ENCODE measurements around the gene SET. TPM values are rescaled to one million over a fixed set of nuclear protein-coding genes. Genes with fewer than 3 reads are reported as not detected.

Gene SET
- total and polyA plus RNA-seq, 2 donors (not counting 1 experiment from before 2014, with no cell fraction given): 54.9 to 309 TPM

DNA sequence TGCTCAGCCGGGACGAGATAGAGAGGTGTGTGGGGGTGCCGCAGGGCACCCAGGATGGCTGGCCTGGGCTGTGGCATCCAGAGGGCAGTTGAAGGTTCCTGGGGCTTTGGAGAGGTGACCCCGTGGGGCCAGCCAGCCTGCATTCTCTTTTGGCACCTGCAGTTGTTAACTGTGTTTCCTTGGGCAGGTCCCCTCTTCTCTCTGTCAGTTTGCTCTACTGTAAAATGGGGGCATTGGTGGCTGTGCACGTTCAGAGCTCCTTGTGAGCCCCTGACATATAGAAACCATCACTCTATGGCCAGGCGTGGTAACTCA lies 26.4 kb downstream of the SET start:
- Mint-ChIP-seq H3K4me1 (no peaks in the 10 kb centered on the region), H3K4me3 (no peak overlapping the region), H3K27ac (no peak overlapping the region), H3K9me3 (ENCODE audit: insufficient read depth) (no peaks in the 10 kb centered on the region), H3K27me3 (no peaks in the 10 kb centered on the region)
- WGBS (ENCODE audit: insufficient coverage): 90% methylated on average over 6 of the region's 6 CpGs
- Histone ChIP-seq H3K27me3 (replicated peaks in 1 of 4; ENCODE audit: control extremely low read depth in 1 of 4, control insufficient read depth in 3 of 4, insufficient read depth in 4 of 4, low read length in 3 of 4) (no peaks in the 10 kb centered on the region), H3K9me3 (ENCODE audit: control extremely low read depth in 1 of 3, control insufficient read depth in 2 of 3, insufficient read depth in 1 of 3, low read length in 2 of 3) (no peaks in the 10 kb centered on the region), H3K4me1 (ENCODE audit: control insufficient read depth in 2 of 2, insufficient read depth in 2 of 2, low read length in 2 of 2) (no peaks in the 10 kb centered on the region), H3K4me3 (ENCODE audit: control extremely low read depth in 1 of 5, extremely low read depth in 1 of 5, insufficient read depth in 1 of 5, low read depth in 2 of 5, low read length in 4 of 5) (no peak overlapping the region), H3K79me2 (ENCODE audit: control insufficient read depth, insufficient read depth, low read length) (no peaks in the 10 kb centered on the region), H4K20me1 (ENCODE audit: control insufficient read depth, insufficient read depth, low read length, poor library complexity, severe bottlenecking) (no peaks in the 10 kb centered on the region), H3K9ac (ENCODE audit: low read length) (no peak overlapping the region), H3K36me3 (replicated peaks in 1 of 2; ENCODE audit: control extremely low read depth in 1 of 2, control insufficient read depth in 1 of 2, extremely low read depth in 1 of 2, insufficient read depth in 2 of 2, low read length in 1 of 2) (no peaks in the 10 kb centered on the region), H2AFZ (ENCODE audit: insufficient read depth, low read depth, low read length, poor library complexity, severe bottlenecking) (no peak overlapping the region), H3K4me2 (replicated peaks; ENCODE audit: low read depth, low read length, poor library complexity, severe bottlenecking) (no peak overlapping the region), H3K27ac (ENCODE audit: low read length in 2 of 2) (no peak overlapping the region)
- TF ChIP-seq, protein P1, sequence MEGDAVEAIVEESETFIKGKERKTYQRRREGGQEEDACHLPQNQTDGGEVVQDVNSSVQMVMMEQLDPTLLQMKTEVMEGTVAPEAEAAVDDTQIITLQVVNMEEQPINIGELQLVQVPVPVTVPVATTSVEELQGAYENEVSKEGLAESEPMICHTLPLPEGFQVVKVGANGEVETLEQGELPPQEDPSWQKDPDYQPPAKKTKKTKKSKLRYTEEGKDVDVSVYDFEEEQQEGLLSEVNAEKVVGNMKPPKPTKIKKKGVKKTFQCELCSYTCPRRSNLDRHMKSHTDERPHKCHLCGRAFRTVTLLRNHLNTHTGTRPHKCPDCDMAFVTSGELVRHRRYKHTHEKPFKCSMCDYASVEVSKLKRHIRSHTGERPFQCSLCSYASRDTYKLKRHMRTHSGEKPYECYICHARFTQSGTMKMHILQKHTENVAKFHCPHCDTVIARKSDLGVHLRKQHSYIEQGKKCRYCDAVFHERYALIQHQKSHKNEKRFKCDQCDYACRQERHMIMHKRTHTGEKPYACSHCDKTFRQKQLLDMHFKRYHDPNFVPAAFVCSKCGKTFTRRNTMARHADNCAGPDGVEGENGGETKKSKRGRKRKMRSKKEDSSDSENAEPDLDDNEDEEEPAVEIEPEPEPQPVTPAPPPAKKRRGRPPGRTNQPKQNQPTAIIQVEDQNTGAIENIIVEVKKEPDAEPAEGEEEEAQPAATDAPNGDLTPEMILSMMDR (IDR thresholded peaks at IDR 0.05): no peak
- TF ChIP-seq EZH2 (IDR thresholded peaks at IDR 0.05; ENCODE audit: borderline replicate concordance, insufficient read depth, low read depth, low read length, poor library complexity, severe bottlenecking): no peak
- intact Hi-C loops (cut with micrococcal nuclease): no loop called here
- DNase-seq: no peak
- POLR2A ChIA-PET: no interaction called here
- CTCF ChIA-PET: no interaction called here
- no peak for ATAC-seq (ENCODE audit: low read depth)

GRCh38 chr9:128716581-128717254 lies 27.7 kb downstream of the SET start:
- Mint-ChIP-seq H3K27me3 (no peaks in the 10 kb centered on the region), H3K4me3 (no peak overlapping the region), H3K4me1 (no peaks in the 10 kb centered on the region), H3K9me3 (ENCODE audit: insufficient read depth) (no peaks in the 10 kb centered on the region), H3K27ac (no peak overlapping the region)
- Histone ChIP-seq H2AFZ (ENCODE audit: insufficient read depth, low read depth, low read length, poor library complexity, severe bottlenecking) (no peak overlapping the region), H3K4me3 (ENCODE audit: control extremely low read depth in 1 of 5, extremely low read depth in 1 of 5, insufficient read depth in 1 of 5, low read depth in 2 of 5, low read length in 4 of 5) (no peak overlapping the region), H3K27ac (ENCODE audit: low read length in 2 of 2) (no peak overlapping the region), H3K27me3 (replicated peaks in 1 of 4; ENCODE audit: control extremely low read depth in 1 of 4, control insufficient read depth in 3 of 4, insufficient read depth in 4 of 4, low read length in 3 of 4) (no peaks in the 10 kb centered on the region), H3K9me3 (ENCODE audit: control extremely low read depth in 1 of 3, control insufficient read depth in 2 of 3, insufficient read depth in 1 of 3, low read length in 2 of 3) (no peaks in the 10 kb centered on the region), H3K79me2 (ENCODE audit: control insufficient read depth, insufficient read depth, low read length) (no peaks in the 10 kb centered on the region), H3K9ac (ENCODE audit: low read length) (no peak overlapping the region), H3K4me2 (replicated peaks; ENCODE audit: low read depth, low read length, poor library complexity, severe bottlenecking) (no peak overlapping the region), H3K36me3 (replicated peaks in 1 of 2; ENCODE audit: control extremely low read depth in 1 of 2, control insufficient read depth in 1 of 2, extremely low read depth in 1 of 2, insufficient read depth in 2 of 2, low read length in 1 of 2) (peaks cover 0 to 10% of the 10 kb centered on the region in 2 experiments), H4K20me1 (ENCODE audit: control insufficient read depth, insufficient read depth, low read length, poor library complexity, severe bottlenecking) (no peaks in the 10 kb centered on the region), H3K4me1 (ENCODE audit: control insufficient read depth in 2 of 2, insufficient read depth in 2 of 2, low read length in 2 of 2) (no peaks in the 10 kb centered on the region)
- ATAC-seq (ENCODE audit: low read depth) (no peak), DNase-seq (no peak)
- TF ChIP-seq, protein P1 (IDR thresholded peaks at IDR 0.05): no peak
- TF ChIP-seq EZH2 (IDR thresholded peaks at IDR 0.05; ENCODE audit: borderline replicate concordance, insufficient read depth, low read depth, low read length, poor library complexity, severe bottlenecking): no peak
- 97% methylated on average over 7 of the region's 7 CpGs for whole genome bisulfite sequencing (ENCODE audit: insufficient coverage)
- ChIA-PET POLR2A (interaction anchor here (0.6 kb wide), 1 partner anchor 9 kb away, joined by 6 read pairs; no protein-coding TSS in a partner anchor), CTCF (no interaction called here)
- intact Hi-C loops (cut with micrococcal nuclease): no loop called here

Data from B cell (primary cell).